Astrocyte (in vitro differentiated cells and primary cell): Measurements from ENCODE around the gene HSD3B1.

ENCODE experiments used
- EZH2 ChIP-seq: IDR thresholded peaks from 2 replicates; pipeline ENCODE4 v1.6.1; 2012; ENCODE audit warnings: mild to moderate bottlenecking, low read length, inconsistent platforms; ENCODE audit not compliant: insufficient read depth
- TF ChIP-seq, protein P1 (sequence below): IDR thresholded peaks from 2 replicates; pipeline ENCODE4 v1.5.1; 2011; ENCODE audit warnings: low read depth, mild to moderate bottlenecking, inconsistent platforms, low read length, moderate library complexity; ENCODE audit not compliant: insufficient read depth

DNA sequence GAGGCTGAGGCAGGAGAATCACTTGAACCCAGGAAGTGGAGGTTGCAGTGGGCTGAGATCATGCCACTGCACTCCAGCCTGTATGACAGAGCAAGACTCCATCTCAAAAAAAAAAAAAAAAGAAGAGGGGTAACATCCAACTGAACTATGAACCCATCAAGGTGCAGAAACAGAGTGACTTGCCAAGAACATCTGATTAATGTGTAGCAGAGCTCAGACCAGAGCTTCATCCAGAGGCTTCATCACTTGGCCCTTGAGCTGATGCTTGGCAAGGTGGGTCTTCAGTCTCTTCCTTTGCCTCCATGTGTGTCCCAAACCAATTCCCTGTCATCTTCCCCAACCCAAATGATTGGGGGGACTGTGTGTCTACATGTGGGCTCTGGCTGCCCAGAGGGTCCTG is 32.6 kb downstream of the HSD3B1 start:
- TF ChIP-seq, protein P1, sequence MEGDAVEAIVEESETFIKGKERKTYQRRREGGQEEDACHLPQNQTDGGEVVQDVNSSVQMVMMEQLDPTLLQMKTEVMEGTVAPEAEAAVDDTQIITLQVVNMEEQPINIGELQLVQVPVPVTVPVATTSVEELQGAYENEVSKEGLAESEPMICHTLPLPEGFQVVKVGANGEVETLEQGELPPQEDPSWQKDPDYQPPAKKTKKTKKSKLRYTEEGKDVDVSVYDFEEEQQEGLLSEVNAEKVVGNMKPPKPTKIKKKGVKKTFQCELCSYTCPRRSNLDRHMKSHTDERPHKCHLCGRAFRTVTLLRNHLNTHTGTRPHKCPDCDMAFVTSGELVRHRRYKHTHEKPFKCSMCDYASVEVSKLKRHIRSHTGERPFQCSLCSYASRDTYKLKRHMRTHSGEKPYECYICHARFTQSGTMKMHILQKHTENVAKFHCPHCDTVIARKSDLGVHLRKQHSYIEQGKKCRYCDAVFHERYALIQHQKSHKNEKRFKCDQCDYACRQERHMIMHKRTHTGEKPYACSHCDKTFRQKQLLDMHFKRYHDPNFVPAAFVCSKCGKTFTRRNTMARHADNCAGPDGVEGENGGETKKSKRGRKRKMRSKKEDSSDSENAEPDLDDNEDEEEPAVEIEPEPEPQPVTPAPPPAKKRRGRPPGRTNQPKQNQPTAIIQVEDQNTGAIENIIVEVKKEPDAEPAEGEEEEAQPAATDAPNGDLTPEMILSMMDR = no peak
- TF ChIP-seq EZH2 = no peak
